Caco-2 (cell line): ENCODE measurements around the gene ATAD3A. TPM values are rescaled to one million over a fixed set of nuclear protein-coding genes. Genes with fewer than 3 reads are reported as not detected.

ENCODE experiments used
- BruUV-seq: library from RNA; stranded (reverse); fragments of 400-500 nt; replicated peaks from 2 replicates; lab custom pipeline; 2021; lab: Mats Ljungman, UMichigan
- CTCF ChIA-PET: fragments of 300-600 bp; sonication (Branson Sonifier 250); formaldehyde crosslinking; loops from one replicate; lab custom pipeline; 2022; ENCODE audit warnings: antibody characterized with exemption; lab: Charles Lee
- POLR2A ChIA-PET: fragments of 300-600 bp; sonication (Branson Sonifier 250); formaldehyde crosslinking; loops from one replicate; lab custom pipeline; 2022; ENCODE audit warnings: antibody characterized with exemption; lab: Charles Lee
- DNase-seq, 2 experiments: peaks; one replicate each; pipeline versions ENCODE4 v3.0.0 to v3.0.0-alpha.2; 2020 to 2022
- H3K27me3 ChIP-seq: replicated peaks from 2 replicates; pipeline ENCODE4 v1.6.0; 2011; ENCODE audit warnings: low read length; ENCODE audit not compliant: control insufficient read depth, insufficient read depth
- H3K36me3 ChIP-seq: 2 replicates; pipeline ENCODE4 v1.5.1; 2011; ENCODE audit warnings: low read length; ENCODE audit not compliant: control insufficient read depth, insufficient read depth
- H3K4me1 ChIP-seq: fragments of 250-450 bp; sonication (Bioruptor Pico); 2 replicates; pipeline ENCODE4 v1.5.1; 2020; ENCODE audit warnings: mild to moderate bottlenecking
- H3K4me3 ChIP-seq: 2 replicates; pipeline ENCODE4 v1.5.1; 2011; ENCODE audit warnings: low read depth, mild to moderate bottlenecking, control low read depth, low read length
- H3K9me3 ChIP-seq: fragments of 250-450 bp; sonication (Bioruptor Pico); 2 replicates; pipeline ENCODE4 v1.5.1; 2020; ENCODE audit warnings: mild to moderate bottlenecking, moderate library complexity
- H3K27ac Mint-ChIP-seq: one replicate; pipeline ENCODE4 v1.8.0; 2022; ENCODE audit warnings: mixed read lengths; ENCODE audit not compliant: unreplicated experiment
- H3K27me3 Mint-ChIP-seq: one replicate; pipeline ENCODE4 v1.8.0; 2022; ENCODE audit warnings: mixed read lengths; ENCODE audit not compliant: insufficient read depth, unreplicated experiment
- H3K36me3 Mint-ChIP-seq: one replicate; pipeline ENCODE4 v1.8.0; 2022; ENCODE audit warnings: mild to moderate bottlenecking, mixed read lengths; ENCODE audit not compliant: insufficient read depth, unreplicated experiment
- H3K4me1 Mint-ChIP-seq: one replicate; pipeline ENCODE4 v1.8.0; 2022; ENCODE audit warnings: low read depth, mixed read lengths; ENCODE audit not compliant: unreplicated experiment
- H3K4me3 Mint-ChIP-seq: one replicate; pipeline ENCODE4 v1.8.0; 2022; ENCODE audit warnings: mild to moderate bottlenecking, moderate library complexity, mixed read lengths; ENCODE audit not compliant: unreplicated experiment
- H3K9me3 Mint-ChIP-seq: one replicate; pipeline ENCODE4 v1.8.0; 2022; ENCODE audit warnings: mixed read lengths; ENCODE audit not compliant: unreplicated experiment
- CTCF ChIP-seq, 2 experiments: fragments of 200-600 bp in 1 of 2; IDR thresholded peaks; 1 replicate in 1 of 2; 2 replicates in 1 of 2; pipeline versions ENCODE4 v1.5.1 to v1.8.0; 2011 to 2022; ENCODE audit warnings: antibody characterized with exemption in 1 of 2, control low read depth in 1 of 2, inconsistent platforms in 1 of 2, low read depth in 1 of 2, low read length in 1 of 2, mild to moderate bottlenecking in 1 of 2, moderate library complexity in 1 of 2; ENCODE audit not compliant: insufficient read depth in 1 of 2, severe bottlenecking in 1 of 2, unreplicated experiment in 1 of 2
- intact Hi-C: fragments of 100-400 bp; cut with micrococcal nuclease; formaldehyde crosslinking; loops from one replicate; pipeline ENCODE4 v1.10.0; 2022; ENCODE audit not compliant: unreplicated experiment
- total RNA-seq: library from RNA; stranded (reverse); gene quantifications from 2 replicates; pipeline ENCODE4 v1.2.3, GENCODE V29; 2022

ATAD3A gene
- total RNA-seq, 1 experiment from 2014 or later, result 58.6 TPM

- intact Hi-C loops, result no loop called here
- CTCF ChIA-PET, result no interaction called here
- H3K27ac Mint-ChIP-seq, result no peak overlapping the region
These were observed 36.6 kb downstream of the ATAD3A start for GRCh38 chr1:1548591-1548990.

GRCh38 chr1:1550087-1550486 is 38.1 kb downstream of the ATAD3A start:
- POLR2A ChIA-PET, result no interaction called here

More at GRCh38 chr1:1548591-1548990, 36.6 kb downstream of the ATAD3A start:
- H3K9me3 ChIP-seq, result no peaks in the 10 kb centered on the region
- POLR2A ChIA-PET, result interaction anchor here (0.7 kb wide), 1 partner anchor 327 kb away, joined by 7 read pairs; no protein-coding TSS in a partner anchor
- no peak overlapping the region for H3K4me3 Mint-ChIP-seq
- H3K27me3 ChIP-seq, result no peaks in the 10 kb centered on the region
- no peak for TF ChIP-seq CTCF (IDR thresholded peaks at IDR 0.05; ENCODE audit: insufficient read depth in 1 of 2, low read depth in 1 of 2, low read length in 1 of 2, severe bottlenecking in 1 of 2, unreplicated experiment in 1 of 2)
- H3K4me3 ChIP-seq, result no peak overlapping the region
- no peaks in the 10 kb centered on the region for H3K4me1 Mint-ChIP-seq
- H3K27me3 Mint-ChIP-seq, result no peaks in the 10 kb centered on the region
- H3K36me3 ChIP-seq, result no peaks in the 10 kb centered on the region; the same call in 1 of the 2 replicates
- no peaks in the 10 kb centered on the region for H3K9me3 Mint-ChIP-seq
- peaks cover 29% of the 10 kb centered on the region for H3K36me3 Mint-ChIP-seq
- DNase-seq, result no peak
- H3K4me1 ChIP-seq, result no peaks in the 10 kb centered on the region
- BruUV-seq, result no TSS peak

GRCh38 chr1:1550591-1551432 is 38.9 kb downstream of the ATAD3A start:
- Mint-ChIP-seq H3K4me1 (no peaks in the 10 kb centered on the region), H3K27me3 (no peaks in the 10 kb centered on the region), H3K9me3 (no peaks in the 10 kb centered on the region), H3K27ac (no peak overlapping the region), H3K36me3 (peaks cover 35% of the 10 kb centered on the region), H3K4me3 (no peak overlapping the region)
- no peak overlapping the region for H3K4me3 ChIP-seq
- H3K4me1 ChIP-seq, result no peaks in the 10 kb centered on the region
- no peaks in the 10 kb centered on the region for H3K9me3 ChIP-seq
- ChIA-PET CTCF (no interaction called here), POLR2A (no interaction called here)
- DNase-seq, result peak in 1 of 2 experiments; percentile 37
- no TSS peak for BruUV-seq
- H3K27me3 ChIP-seq, result no peaks in the 10 kb centered on the region
- no peaks in the 10 kb centered on the region; the same call in 1 of the 2 replicates for H3K36me3 ChIP-seq
- no peak for TF ChIP-seq CTCF (IDR thresholded peaks at IDR 0.05; ENCODE audit: insufficient read depth in 1 of 2, low read depth in 1 of 2, low read length in 1 of 2, severe bottlenecking in 1 of 2, unreplicated experiment in 1 of 2)
- intact Hi-C loops, result no loop called here

More at GRCh38 chr1:1550087-1550486, 38.1 kb downstream of the ATAD3A start:
- Mint-ChIP-seq H3K4me1 (no peaks in the 10 kb centered on the region), H3K9me3 (no peaks in the 10 kb centered on the region), H3K27ac (no peak overlapping the region), H3K36me3 (peaks cover 35% of the 10 kb centered on the region), H3K4me3 (no peak overlapping the region), H3K27me3 (no peaks in the 10 kb centered on the region)
- CTCF ChIA-PET, result no interaction called here
- BruUV-seq, result no TSS peak
- H3K27me3 ChIP-seq, result no peaks in the 10 kb centered on the region
- intact Hi-C loops, result no loop called here
- TF ChIP-seq CTCF (IDR thresholded peaks at IDR 0.05; ENCODE audit: insufficient read depth in 1 of 2, low read depth in 1 of 2, low read length in 1 of 2, severe bottlenecking in 1 of 2, unreplicated experiment in 1 of 2), result no peak
- no peak overlapping the region for H3K4me3 ChIP-seq
- H3K9me3 ChIP-seq, result no peaks in the 10 kb centered on the region
- H3K4me1 ChIP-seq, result no peaks in the 10 kb centered on the region
- DNase-seq, result no peak
- H3K36me3 ChIP-seq, result no peaks in the 10 kb centered on the region; the same call in 1 of the 2 replicates
